GM18508 (cell line): ENCODE data around the gene CTTNBP2NL.
"Not testable (repeated sequence)": the region's sequence is repeated elsewhere in the genome, so short reads cannot be mapped to it uniquely, and the experiment has no call there.

Experiments used
- ATAC-seq: cut with Tn5 transposase; IDR thresholded peaks from one replicate; pipeline ENCODE4 v1.9.1; 2021; ENCODE audit warnings: moderate number of reproducible peaks; ENCODE audit not compliant: insufficient read depth, unreplicated experiment

CTTNBP2NL gene

DNA sequence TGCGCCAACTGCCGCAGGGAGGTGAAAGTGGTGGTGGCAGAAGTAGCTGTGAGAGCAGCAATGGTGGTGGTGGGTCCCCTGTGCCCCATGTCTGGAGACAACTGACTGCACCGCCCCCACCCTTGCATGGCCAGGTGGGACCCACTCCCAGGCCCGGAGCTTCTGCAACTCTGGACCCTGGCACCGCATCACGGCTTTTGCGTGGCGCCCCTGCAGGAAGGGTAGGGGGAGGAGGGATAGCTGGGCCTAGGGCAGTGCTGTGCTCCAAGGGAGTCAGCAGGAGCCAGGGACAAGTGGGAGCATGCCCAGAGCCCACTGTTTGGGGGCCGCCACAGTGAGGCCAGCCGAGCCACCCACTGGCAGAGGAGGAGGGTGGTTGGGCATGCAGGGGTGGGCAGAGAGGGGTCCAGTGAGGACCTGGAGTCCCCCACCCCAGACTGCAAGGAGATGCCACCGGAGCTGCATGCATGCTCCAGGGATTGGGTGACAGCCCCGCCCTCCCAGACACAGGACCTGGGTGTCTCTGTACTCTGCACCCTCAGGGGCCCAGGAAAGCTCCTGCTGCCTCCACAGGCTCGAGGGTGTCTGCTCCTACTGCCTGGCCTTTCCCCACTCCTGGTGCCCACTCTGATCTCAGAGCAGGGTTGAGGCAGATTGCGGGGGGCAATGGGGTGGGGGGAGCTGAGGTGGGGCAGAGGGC, 9.8 kb upstream of the CTTNBP2NL start:
- ATAC-seq, result no peak

DNA sequence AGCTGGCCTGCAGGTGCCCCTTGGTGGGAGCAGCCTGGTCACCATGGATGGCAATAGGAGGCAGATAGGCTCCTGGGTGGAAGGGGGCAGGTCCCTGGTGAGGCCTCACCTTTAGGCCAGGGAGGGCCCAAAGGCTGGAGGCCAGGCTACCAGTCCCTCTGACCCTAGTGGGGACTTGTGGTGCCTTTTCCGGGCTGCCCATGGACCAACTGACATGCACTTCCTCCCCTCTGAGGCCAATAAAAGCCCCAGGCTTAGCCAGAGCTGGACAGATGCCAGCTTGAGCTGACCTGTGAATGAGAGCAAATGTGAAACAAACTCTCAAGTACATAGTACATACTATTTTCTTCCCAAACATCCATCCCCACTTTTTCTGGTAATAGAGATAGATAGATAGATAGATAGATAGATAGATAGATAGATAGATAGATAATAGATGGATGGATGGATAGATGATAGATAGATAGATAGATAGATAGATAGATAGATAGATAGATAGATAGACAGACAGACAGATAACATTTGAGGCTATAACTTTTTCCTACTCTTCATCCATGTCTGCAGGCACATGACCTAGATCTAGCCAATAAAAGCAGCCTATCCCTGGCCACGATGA, 9.2 kb upstream of the CTTNBP2NL start:
- ATAC-seq, result no peak

DNA sequence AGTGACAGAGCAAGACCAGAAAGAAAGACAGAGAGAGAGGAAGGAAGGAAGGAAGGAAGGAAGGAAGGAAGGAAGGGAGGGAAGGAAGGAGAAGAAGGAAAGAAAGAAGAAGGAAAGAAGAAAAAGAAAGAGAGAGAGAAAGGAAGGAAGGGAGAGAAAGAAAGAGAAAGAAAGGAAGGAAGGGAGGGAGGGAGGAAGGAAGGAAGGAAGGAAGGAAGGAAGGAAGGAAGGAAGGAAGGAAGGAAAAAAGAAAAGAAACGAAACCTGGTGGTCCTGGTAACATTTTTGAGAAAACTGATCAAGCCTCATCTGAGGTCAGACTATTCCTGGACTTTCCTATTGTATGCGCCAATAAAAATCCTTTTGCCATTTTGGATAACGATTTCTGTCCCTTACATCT, 8.2 kb upstream of the CTTNBP2NL start:
- no peak for ATAC-seq

DNA sequence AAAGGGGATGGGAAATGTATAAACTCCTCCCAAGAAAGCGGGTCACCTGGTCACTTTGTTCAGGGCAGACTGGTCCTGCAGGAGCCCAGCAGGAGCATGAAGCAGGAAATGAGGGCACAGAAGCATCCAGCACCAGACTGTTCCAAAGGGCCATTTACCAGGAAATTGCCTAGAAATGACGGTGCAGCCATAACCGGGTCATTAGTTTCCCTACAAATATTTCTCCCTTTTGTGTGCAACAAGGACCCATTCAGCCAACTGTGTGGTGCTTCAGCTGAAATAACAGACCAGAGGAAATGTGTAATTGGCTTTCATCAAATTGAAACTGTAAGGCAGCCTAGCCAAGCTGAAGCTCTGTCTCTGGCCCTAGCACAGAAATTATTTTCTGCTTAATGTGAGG, 7.6 kb upstream of the CTTNBP2NL start:
- no peak for ATAC-seq

DNA sequence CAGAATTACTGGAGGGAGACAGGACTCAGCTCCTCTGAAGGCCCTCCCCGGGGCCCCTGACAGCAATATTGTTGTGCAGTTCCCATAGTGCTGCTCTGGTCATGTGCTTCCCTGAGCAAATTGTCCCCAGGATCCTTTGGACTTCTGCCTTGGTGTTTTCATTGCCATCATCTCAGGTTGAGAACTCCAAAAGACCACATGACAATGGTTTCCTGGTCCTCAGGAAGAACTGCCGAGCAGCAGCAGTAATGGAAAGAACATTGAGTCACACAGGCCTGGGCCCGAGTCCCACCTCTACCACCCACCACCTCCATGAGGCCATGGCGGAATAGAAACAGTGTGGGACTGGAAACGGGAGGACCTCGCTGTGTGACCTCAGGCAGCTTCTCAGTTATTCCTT, 6.3 kb upstream of the CTTNBP2NL start:
- no peak for ATAC-seq

DNA sequence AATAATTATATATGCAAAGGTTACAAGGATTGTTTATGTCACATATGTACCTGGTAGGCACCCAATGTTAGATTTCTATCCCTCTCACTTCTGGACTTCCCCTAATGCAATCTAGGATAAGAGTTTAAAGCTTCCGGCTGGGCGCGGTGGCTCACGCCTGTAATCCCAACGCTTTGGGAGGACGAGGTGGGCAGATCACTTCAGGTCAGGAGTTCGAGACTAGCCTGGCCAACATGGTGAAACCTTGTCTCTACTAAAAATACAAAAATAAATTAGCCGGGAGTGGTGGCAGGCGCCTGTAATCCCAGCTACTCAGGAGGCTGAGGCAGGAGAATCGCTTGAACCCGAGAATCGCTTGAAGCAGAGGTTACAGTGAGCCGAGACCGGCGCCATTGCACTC, 5.7 kb upstream of the CTTNBP2NL start:
- ATAC-seq, result not testable (repeated sequence)

DNA sequence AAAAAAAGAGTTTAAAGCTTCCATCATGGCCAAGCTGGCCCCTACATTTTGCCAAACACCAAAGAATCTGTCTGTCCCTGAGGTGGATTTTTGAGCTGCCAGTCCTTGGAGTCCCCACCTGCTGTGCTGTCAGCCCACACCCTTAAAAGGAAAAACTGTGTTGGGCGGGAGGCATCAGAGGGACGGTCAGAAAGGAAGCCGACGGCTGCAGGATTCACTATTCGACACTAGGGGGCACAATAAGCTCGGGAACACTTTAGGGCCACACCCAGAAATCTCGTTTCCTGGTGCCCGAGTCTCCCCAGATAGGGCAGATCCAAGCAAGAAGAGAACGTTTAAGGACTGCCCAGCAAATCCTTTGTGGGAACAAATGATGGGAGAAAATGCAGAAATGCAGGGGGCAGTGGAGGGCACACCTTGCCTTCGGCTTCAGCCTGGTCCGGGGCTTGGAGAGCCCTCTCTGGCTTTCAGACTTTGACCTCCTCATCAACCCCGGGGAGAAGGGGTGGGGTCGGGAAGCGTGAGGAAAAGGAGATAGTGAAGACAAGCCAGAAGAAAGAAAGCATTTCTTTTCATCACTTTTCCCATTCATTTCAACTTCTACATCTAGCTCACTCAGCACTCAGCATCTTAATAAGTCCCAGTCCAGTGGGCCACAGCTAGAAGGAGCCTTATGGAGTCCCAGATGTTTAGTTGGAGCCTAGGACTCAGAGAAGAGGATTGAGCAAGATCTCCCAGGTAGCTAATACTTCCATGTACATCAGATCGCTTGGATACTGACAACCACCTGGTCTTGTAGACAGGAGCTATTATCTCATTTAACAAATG, 5.0 kb upstream of the CTTNBP2NL start:
- no peak for ATAC-seq

DNA sequence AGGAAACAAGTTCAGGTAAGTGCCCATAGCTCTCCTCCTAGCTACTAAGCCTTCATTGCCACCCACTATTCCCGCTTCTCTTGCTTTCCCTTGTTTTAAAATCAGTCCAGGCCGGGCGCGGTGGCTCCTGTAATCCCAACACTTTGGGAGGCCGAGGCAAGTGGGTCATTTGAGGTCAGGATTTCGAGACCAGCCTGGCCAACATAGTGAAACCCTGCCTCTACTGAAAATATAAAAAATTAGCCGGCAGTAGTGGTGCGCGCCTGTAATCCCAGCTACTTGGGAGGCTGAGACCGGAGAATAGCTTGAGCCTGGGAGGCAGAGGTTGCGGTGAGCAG, 4.4 kb upstream of the CTTNBP2NL start:
- no peak for ATAC-seq

DNA sequence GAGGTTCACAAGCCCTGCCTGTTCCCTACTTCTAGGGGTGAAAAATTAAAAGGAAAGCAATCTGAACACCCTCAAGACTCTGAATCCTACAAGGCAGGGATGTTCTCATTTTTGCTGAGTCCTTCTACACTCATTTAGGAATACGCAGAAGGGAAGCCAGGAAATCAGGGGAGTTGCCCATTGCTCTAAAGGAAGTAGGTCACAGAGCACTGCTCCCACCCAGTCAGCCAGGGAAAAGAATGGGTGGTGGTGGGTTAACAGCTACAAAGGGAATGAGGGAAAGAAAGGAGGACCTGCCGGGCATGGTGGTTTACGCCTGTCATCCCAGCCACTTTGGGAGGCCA, 2.4 kb upstream of the CTTNBP2NL start:
- no peak for ATAC-seq

DNA sequence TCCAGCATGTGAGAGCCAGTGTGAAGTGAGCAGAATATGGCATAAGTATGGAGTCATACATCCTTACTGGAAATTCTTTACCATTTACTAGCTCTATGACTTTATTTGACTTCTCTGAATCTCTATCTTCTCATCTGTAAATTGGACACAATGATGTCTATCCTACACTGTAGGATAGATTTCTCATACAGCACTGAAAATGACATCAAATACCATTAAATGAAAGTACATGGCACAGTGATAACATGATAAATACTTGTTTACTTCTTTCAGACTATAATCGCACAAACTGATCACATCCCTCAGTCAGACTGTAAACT, 1.3 kb upstream of the CTTNBP2NL start:
- no peak for ATAC-seq

DNA sequence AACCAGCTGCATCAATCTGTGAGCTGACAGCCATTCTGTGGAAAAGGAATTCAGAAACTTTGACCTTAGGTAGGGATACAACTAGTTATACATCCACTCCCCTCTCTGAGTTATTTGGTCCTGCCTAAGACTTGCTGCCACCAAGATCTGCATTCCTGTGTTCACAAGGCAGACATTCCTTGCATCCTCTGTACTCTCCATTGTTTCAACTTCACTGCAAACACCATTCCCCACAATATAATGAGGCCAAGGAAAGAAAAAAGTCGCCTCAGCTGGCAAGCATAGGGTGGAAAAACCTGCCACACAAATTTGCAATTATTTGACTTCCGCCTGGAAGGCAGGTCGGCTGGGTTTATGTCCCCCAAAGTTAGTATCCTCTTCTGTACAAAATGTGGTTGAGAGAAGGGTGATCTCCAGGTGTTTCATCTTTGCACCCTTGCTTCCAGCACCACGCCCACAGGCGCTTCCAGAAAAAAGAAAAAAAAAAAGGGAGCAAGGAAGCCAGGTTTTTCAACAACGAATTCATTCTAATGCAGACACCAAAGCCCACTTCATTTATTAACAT, 676 bp upstream of the CTTNBP2NL start:
- ATAC-seq, result no peak

DNA sequence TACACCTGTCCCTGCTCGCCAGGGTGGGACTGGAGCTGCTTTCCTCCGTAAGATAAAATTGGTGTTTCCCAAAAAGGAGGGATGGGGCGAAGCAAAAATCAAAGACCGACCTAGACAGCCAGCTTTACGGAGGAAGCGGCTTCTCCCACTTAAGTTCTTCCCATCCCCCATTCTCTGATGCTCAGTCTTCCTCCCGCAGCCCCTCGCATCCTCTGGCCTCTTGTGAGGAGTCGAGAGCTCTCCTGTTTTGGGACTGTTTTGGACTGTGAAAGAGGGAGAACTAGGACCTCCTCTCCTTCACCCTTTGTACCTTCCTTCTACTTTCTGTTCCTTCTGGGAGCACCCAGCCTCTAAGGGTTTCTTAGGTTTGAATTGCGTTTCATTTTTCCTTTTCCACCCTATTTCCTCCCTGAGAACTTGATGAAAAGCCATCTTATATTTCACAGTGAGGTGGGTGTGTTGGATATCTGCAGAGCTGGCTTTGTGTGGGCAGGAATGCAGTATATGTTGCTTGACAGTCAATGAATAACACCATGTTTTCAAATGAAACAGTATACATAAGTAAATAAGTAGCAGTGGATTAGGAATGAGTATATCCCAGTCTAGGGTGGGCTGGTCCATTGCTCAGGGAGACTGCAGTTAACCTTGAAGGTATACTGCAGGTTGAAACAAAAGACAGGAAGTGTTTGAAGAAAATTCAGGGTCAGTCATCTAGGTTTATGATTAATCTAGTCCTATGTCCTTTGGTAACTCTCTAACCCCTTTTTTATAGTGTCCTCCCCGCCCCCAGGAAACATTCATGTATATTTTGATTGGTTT, 848 bp downstream of the CTTNBP2NL start:
- no peak for ATAC-seq

DNA sequence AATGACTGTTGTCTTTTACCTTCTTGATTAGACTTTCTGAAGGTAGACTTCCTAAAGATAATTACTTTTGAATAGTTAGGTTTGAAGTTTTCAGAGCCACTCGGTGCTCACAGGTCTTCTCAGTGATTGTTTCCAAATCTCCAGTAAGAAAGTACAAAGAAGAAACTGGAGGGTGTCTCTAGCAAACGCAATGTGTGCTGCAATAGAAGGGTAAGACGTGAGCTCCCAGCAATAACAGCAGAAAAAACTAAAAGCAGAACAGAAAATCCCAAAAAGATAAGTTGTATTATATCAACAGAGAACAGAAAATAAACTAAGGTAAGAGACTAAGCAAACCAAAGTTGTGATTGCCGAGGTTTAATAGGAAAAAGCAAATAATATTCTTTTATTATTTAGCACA, 1.8 kb downstream of the CTTNBP2NL start:
- no peak for ATAC-seq

DNA sequence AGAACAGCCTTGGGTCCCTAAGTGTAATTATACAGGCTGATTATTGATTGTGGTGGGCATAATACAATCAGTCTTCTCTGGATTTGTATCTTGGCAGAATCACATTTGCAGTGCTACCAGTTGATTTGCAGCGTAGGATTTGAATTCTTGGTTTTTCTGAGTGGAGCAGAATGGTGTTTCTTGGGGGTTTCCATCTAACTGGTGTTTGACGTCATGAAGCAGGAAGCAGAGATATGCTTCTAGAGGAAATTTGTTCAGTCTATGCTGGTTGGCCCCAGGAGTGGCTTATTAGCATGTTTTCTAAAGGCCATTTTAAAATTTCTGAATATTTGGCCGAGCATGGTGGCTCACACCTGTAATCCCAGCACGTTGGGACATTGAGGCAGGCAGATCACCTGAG, 3.4 kb downstream of the CTTNBP2NL start:
- no peak for ATAC-seq

DNA sequence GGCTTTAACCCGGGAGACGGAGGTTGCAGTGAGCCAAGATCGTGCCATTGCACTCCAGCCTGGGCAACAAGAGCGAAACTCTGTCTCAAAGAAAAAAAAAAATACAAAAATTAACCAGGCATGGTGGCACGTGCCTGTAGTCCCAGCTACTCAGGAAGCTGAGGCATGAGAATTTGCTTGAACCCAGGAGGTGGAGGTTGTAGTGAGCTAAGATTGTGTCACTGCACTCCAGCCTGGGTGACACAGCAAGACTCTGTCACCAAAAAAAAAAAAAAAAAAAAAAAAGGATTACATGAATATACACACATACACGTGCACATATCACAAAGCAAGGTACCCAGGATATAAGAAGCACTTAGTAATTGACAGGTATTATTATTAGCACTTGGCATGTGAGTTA, 4.7 kb downstream of the CTTNBP2NL start:
- not testable (repeated sequence) for ATAC-seq

DNA sequence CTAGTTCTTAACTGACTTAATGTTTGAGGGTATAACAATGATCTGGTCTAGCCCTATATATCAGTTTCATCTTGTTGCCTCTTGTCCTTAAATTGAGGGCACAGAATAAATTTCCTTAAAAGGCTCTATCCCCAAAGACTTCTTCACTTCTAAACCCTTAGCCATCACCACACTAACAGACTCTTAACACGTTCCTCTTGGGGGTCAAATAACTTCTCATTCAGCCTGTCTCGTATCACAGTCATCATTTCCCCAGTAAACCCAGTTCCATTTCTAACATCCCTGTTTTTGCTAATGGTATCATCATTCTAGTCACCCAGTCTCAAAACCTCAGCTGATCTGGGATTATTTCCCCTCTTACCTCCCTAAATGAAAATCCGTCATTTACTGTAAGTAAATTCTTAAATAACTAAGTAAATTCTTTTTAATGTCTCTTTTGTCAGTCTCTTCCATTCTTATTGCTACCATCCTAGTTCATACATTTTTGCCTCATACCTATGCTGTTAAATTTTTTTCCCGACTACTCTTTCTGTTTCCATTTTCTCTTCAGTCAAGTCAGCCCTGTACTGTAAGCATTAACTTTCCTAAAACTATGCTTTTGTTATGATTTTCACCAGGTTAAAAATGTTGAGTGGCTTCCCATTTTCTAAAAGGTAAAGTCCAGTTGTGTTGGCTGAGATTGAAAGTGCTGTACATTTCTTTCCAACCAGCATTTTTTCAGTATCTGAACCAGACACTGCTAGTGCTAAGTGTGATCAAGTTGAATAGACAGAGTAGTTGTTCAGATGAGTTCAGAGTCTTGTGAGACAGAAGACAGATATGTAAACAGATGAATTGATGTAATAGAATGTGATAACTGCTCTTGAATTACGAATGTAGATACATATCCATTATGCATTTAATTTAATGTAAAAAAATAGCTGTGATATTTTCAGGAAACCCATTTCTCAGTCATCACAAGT, 6.9 kb downstream of the CTTNBP2NL start:
- ATAC-seq, result no peak

DNA sequence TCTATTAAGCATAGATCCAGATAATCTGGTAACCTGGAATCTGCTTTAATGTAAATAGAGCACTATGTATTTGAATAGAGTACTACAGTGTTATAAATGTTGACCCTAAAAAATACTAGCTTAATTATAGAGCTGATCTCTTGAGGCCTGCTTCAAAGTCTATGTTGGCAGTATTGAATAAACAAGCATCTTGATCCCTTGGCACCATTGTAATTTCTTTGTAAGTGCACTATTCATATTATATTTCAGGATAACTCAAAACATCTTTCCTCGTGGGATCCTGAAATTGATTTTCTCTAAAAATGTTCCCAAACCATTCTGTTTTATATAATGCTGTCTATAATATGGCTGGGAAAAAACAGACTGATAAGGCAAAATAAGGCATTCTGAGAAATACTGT, 10.8 kb downstream of the CTTNBP2NL start:
- no peak for ATAC-seq

DNA sequence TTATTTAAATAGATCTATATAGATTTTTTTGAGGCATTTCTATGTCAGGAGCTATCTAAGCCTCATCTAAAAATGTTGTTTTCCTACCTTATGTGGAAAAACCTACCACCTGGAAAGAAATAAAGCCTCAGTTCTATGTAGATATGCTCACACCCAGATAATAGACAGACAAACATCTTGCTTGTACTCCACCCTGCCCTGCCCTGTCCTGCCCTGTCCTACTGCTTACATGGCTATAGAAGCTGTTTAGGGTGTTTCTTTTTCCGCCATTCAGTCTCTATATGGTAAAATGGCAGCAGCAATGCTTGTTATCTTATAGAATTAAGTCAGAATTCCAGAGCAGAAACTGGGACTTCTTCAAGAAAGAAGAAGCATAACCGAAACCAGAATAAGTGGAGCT, 13.4 kb downstream of the CTTNBP2NL start:
- ATAC-seq, result no peak

DNA sequence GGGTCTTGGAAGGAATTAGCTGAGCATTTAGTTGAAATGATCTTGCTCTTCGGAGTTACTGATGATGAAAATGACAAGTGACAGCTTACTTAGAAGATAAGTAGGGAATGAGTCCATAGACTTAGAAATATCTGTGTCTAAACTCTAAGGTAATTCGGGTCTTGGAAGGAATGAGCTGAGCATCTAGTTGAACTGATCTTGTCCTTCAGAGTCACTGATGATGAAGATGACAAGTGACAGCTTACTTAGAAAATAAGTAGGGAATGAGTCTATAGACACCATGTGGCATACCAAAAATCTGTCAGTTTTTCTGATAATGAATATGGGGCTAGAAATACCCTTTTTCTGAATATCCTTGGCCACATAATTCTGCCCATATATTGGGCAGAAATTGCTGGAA, 14.7 kb downstream of the CTTNBP2NL start:
- ATAC-seq, result no peak

DNA sequence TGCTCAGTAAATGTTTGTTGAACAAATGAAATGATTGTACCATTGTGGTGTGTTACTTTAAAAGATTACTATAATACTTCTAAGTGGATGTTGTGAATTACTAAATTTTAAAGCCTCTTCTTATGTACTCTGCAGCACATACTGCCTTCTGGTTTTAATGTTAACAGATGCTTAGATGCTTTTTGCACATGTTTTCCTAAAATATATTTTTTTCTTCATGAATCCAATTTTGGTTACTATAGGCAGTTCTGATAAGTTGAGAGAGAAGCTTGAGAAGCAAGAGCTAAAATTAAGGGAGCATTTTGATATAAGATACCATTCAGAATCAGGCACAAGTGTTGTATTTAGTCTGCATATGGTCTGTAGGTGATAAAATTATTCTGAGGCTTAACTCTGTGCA, 21.3 kb downstream of the CTTNBP2NL start:
- no peak for ATAC-seq
